Kidney epithelial cell (primary cell): ENCODE measurements around the gene ADGRF4. TPM values are rescaled to one million over a fixed set of nuclear protein-coding genes. Genes with fewer than 3 reads are reported as not detected.

Source experiments
- DNase-seq: peaks from one replicate; pipeline ENCODE4 v3.0.0-alpha.2; 2010; ENCODE audit warnings: low read depth
- H3K27me3 ChIP-seq: 2 replicates; pipeline ENCODE4 v1.6.0; 2011; ENCODE audit warnings: low read length; ENCODE audit not compliant: control insufficient read depth, insufficient read depth
- H3K36me3 ChIP-seq: 2 replicates; pipeline ENCODE4 v1.5.1; 2011; ENCODE audit warnings: low read length; ENCODE audit not compliant: control insufficient read depth, insufficient read depth
- H3K4me3 ChIP-seq: 2 replicates; pipeline ENCODE4 v1.5.1; 2011; ENCODE audit warnings: low read depth, mild to moderate bottlenecking, control low read depth, low read length
- total RNA-seq: library from RNA; depleted of rRNA; stranded (reverse); fragments of >200 nt; gene quantifications from 2 replicates; pipeline ENCODE4 v1.2.3, GENCODE V29; 2015
- TF ChIP-seq, protein P1 (sequence below): IDR thresholded peaks from 2 replicates; pipeline ENCODE4 v1.5.1; 2011; ENCODE audit warnings: mild to moderate bottlenecking, moderate library complexity, low read length, control low read depth, inconsistent platforms; ENCODE audit not compliant: insufficient read depth, poor library complexity, severe bottlenecking

Gene ADGRF4
- total RNA-seq, 1 donor from 2014 or later, result 7.7 TPM

DNA sequence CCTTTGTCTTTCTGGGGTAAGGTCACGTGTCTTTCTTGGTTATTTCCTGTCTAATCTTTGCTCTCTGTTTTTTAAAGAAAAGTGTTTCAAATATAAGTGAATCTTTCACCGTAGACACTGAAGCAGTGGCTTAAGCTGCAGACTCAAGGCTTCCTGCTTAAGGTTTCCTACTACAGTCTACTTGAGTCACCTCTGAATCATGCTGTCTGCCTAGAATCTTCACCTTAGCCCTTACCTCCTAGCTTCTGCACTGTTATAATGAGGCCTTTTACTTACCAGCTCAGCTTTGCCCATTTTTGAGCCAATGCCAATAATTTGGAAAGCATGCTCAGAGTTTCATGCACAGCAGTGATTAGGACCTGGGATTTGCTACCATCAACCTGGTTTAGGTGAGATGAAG lies 30.6 kb downstream of the ADGRF4 start:
- DNase-seq, result peak; percentile 60
- TF ChIP-seq, protein P1, sequence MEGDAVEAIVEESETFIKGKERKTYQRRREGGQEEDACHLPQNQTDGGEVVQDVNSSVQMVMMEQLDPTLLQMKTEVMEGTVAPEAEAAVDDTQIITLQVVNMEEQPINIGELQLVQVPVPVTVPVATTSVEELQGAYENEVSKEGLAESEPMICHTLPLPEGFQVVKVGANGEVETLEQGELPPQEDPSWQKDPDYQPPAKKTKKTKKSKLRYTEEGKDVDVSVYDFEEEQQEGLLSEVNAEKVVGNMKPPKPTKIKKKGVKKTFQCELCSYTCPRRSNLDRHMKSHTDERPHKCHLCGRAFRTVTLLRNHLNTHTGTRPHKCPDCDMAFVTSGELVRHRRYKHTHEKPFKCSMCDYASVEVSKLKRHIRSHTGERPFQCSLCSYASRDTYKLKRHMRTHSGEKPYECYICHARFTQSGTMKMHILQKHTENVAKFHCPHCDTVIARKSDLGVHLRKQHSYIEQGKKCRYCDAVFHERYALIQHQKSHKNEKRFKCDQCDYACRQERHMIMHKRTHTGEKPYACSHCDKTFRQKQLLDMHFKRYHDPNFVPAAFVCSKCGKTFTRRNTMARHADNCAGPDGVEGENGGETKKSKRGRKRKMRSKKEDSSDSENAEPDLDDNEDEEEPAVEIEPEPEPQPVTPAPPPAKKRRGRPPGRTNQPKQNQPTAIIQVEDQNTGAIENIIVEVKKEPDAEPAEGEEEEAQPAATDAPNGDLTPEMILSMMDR, result no peak

DNA sequence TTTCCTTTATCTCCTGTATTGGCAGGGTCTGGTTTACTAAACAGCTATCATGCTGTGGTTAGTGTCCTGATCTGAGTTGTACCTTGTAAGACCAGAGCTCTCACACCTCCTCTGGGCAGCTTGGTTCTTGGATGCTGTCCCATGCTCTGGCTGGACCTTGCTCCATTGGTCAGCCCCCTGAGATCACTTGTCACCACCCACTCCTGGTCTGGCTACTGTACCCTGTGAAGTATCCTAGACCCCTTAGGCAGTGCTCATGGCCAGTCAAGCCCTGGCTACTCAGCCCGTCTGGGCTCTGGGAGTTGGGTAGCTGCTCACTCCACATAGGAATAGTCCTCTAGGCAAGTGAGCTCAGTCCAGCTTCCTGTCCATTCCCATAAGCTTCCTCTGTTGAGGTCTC lies 31.1 kb downstream of the ADGRF4 start:
- H3K4me3 ChIP-seq, result no peak overlapping the region
- no peaks in the 10 kb centered on the region for H3K36me3 ChIP-seq
- TF ChIP-seq, protein P1, result no peak
- no peak for DNase-seq
- H3K27me3 ChIP-seq, result no peaks in the 10 kb centered on the region

More for the DNA sequence above, 30.6 kb downstream of the ADGRF4 start:
- Histone ChIP-seq H3K4me3 (no peak overlapping the region), H3K36me3 (no peaks in the 10 kb centered on the region), H3K27me3 (no peaks in the 10 kb centered on the region)

DNA sequence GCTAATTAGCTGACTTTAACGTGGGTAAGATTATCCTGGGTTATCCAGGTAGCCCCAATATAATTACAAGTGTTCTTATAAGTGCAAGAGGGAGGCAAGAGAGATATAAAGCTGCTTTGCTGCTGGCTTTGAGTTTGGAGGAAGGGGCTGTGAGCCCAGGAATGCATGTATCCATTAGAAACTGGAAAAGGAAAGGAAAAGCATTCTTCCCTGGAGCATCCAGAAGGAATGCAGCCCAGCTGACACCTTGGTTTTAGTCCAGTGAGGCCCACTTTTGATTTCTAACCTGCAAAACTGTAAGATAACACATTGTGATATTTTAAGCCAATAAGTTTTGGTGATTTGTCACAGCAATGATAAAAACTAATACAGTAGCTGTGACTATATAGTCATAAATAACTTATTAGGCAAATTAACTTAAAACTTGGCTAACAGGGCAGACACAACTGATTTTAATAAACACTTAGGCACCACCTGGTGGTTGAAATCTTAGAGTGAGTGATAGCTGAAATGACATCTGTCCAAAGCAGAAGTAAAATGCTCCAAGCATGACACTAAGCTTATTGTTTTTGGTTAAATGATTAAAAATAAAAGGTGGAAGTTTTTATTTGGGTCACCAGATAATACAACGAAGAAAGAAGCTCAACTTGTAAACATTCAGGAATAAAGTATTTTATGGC lies 35.6 kb downstream of the ADGRF4 start:
- Histone ChIP-seq H3K4me3 (no peak overlapping the region), H3K36me3 (no peaks in the 10 kb centered on the region), H3K27me3 (no peaks in the 10 kb centered on the region)
- TF ChIP-seq, protein P1, result peak; percentile 43
- DNase-seq, result no peak

DNA sequence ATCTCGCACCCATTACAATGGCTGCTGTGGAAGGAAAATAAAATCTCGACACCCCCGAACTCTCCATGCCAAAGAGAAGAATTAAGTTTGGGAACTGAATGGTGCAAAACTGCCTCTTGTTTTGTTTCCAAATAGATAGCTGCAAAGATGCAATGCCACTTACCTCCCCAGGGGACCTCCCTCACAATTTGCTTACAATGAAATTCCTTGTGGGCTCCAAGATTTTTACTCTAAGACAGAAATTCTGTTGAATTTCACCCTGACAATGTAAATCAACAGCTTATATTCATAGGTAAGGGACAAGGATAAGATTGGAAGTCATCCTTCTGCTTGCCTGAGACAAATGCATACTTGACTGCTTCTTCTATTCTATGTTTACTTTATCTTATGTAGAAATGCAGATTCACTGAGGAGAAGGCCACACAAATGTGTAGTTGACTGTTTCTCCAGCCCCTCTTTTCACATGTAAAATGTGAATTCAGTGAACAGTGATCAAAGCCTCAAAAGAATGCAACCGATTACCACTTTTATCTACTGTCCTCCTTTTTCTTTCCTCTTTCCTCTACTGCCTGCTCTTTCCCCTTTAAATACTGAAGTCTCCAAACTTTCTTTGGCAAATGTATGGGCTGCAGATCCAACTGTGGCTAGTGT lies 36.6 kb downstream of the ADGRF4 start:
- Histone ChIP-seq H3K36me3 (no peaks in the 10 kb centered on the region), H3K4me3 (no peak overlapping the region), H3K27me3 (no peaks in the 10 kb centered on the region)
- no peak for DNase-seq
- TF ChIP-seq, protein P1, result no peak

DNA sequence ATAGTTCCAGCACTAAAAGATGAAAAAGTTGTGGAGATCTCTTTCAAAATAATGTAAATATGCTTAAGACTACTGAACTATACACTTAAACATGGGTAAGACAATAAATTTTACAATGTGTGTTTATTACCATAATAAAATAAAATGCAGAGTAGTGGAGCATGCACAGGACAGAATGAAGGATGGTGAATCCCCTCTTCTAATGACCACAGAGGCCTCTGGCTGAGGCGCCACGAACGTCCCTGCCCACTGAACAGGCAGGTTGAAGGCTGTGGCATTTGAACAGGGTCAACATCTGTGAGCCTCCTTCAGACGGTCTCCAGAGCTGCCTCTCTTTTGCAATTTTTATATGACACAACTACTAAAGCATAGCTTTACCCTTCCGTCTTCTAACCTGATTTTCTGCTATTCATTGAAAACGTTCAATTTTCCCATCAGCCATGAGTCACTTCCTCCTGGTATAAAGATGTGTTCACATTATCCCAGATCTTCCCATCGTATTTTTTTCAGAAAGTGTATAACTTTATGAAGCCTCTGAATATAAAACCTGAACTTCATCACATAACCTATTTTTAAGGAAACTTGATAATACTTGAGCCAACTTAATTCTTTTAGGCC lies 37.8 kb downstream of the ADGRF4 start:
- Histone ChIP-seq H3K36me3 (no peaks in the 10 kb centered on the region), H3K4me3 (no peak overlapping the region), H3K27me3 (no peaks in the 10 kb centered on the region)
- TF ChIP-seq, protein P1, result no peak
- no peak for DNase-seq
